GM21526 (cell line): ENCODE measurements around the gene SUN5.
"Not testable (repeated sequence)": the region's sequence is repeated elsewhere in the genome, so short reads cannot be mapped to it uniquely, and the experiment has no call there.

Source experiments
- ATAC-seq: cut with Tn5 transposase; IDR thresholded peaks from one replicate; pipeline ENCODE4 v1.9.1; 2021; ENCODE audit warnings: moderate library complexity; ENCODE audit not compliant: unreplicated experiment, low FRiP score

Gene SUN5

GRCh38 chr20:33004141-33004751, at the start of gene SUN5:
Gene SUN5 (minus strand): TSS chr20:33004433. CDS start chr20:33004340, 93 bp downstream.
- no peak for ATAC-seq

- no peak for ATAC-seq
These were observed 49.3 kb upstream of the SUN5 start, which contains the start of gene BPIFB3 for GRCh38 chr20:33053291-33054106. Gene BPIFB3 (plus strand): TSS chr20:33053903. CDS start chr20:33055436, 1,533 bp downstream.

- ATAC-seq = no peak
These were observed 47.1 kb upstream of the SUN5 start for GRCh38 chr20:33051333-33051732.

- no peak for ATAC-seq
These were observed 42.2 kb upstream of the SUN5 start for GRCh38 chr20:33046412-33046811.

- not testable (repeated sequence) for ATAC-seq
These were observed 41.0 kb upstream of the SUN5 start for GRCh38 chr20:33045129-33045721.

GRCh38 chr20:33043731-33044181, 39.5 kb upstream of the SUN5 start:
- no peak for ATAC-seq

- ATAC-seq = no peak
These were observed 38.9 kb upstream of the SUN5 start for GRCh38 chr20:33042983-33043730.

- no peak for ATAC-seq
These were observed 38.2 kb upstream of the SUN5 start for GRCh38 chr20:33042430-33042829.

- no peak for ATAC-seq
These were observed 34.0 kb upstream of the SUN5 start for GRCh38 chr20:33038243-33038642.

- ATAC-seq = no peak
These were observed 33.2 kb upstream of the SUN5 start for GRCh38 chr20:33037456-33037855.

- no peak for ATAC-seq
These were observed 30.8 kb upstream of the SUN5 start for GRCh38 chr20:33034901-33035492.

- no peak for ATAC-seq
These were observed 29.9 kb upstream of the SUN5 start for GRCh38 chr20:33034115-33034514.

- no peak for ATAC-seq
These were observed 29.1 kb upstream of the SUN5 start for GRCh38 chr20:33033381-33033780.

GRCh38 chr20:33032555-33032954, 28.3 kb upstream of the SUN5 start:
- no peak for ATAC-seq

- no peak for ATAC-seq
These were observed 27.3 kb upstream of the SUN5 start, which contains the start of gene BPIFB6 for GRCh38 chr20:33031531-33031930. Gene BPIFB6 (plus strand): TSS chr20:33031648. CDS start chr20:33031648, 0 bp downstream.

GRCh38 chr20:33030569-33030968, 26.3 kb upstream of the SUN5 start:
- ATAC-seq = no peak

GRCh38 chr20:33030076-33030475, 25.8 kb upstream of the SUN5 start:
- ATAC-seq = no peak

GRCh38 chr20:33028875-33029274, 24.6 kb upstream of the SUN5 start:
- ATAC-seq = no peak

- ATAC-seq = no peak
These were observed 23.8 kb upstream of the SUN5 start for GRCh38 chr20:33027769-33028751.
